ENCODE results near the gene CACNA1C.

The CACNA1C gene

DNA sequence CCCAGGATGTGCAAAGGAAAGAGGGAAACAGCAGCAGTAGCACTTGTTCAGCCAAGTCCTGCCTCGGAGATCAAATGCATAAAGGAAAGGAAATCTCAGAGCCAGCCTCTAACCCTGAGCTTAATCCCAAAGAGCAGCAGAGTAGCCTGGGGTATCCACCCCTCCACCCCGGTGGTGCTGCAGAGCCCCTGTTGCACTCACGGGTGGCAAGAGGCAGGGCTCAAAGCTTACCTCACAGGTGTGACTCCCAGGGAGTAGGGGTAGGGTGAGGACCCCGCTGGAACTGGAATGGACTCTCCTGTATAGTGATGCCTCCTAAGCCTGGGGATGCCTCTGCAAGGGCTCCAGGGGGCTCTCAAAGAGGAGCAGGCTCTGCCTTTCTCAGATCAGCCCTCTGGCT lies 211.1 kb downstream of the CACNA1C start:
- DNase-seq, result no peak

DNA sequence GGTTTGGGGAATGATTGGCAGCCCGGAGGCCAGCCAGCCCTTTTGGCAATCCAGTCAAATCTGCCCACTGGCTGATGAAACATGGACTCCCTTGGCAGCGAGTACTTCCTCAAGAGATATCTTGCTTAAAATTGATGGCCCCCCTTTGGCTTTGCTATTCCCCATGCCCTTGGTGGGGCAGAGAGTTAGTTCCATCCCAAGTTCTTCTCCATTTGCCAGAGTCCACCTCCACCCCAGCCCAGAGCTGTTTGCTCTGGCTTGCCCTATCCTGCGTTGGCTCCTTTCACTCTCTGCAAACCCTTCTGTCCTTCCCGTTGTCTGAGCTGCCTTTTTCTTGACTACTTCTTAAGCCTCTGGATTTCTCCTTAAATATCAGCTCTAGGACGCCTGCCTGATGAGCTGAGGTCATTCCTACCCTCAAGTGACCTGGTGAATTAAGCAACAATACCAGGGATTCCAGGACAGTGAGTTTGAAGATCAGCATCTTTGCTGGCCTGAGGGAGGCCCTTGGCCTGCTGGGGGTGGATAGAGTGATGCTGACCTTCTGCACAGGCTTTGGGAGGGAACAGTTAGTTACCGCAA lies 212.0 kb downstream of the CACNA1C start:
- DNase-seq, result no peak

DNA sequence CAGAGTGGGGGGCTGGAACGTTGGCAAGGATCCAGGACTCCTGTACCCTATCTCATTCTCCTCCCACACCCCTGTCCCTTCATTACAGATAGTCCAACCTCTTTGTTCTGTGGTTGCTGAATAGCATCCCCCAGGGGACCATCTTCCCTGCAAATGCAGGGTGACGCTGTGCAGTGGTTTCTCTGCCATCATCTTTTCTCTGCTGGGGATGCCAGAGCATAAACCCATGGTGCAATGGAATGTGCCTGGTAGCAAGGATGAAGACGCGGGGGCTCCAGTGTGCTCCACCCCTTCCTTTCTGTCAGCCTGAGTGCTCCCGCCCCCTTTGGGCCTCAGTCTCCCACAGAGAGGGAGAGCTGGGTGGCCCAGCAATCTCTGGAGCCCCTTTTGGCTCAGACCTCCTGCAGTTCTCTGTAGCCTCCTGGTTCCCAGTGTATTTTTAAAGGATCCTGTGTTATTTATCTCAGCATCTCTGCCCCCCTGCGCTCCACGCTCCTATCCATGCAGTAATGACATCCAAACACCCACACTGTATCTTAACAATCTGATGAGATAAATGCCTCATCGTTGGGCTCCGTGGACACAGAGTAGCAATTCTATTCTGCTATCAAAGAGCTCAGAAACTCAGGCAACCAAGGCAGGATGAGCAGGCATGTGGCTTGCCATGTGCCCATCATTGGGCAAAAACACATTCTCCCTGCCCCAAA lies 212.8 kb downstream of the CACNA1C start:
- DNase-seq, result no peak

GRCh38 chr12:2266666-2267620 lies 214.2 kb downstream of the CACNA1C start:
- no peak for DNase-seq

GRCh38 chr12:2267703-2268470 lies 215.1 kb downstream of the CACNA1C start:
- no peak for DNase-seq

GRCh38 chr12:2268471-2269286 lies 215.9 kb downstream of the CACNA1C start:
- no peak for DNase-seq

- DNase-seq, result no peak
Observed at GRCh38 chr12:2270846-2271245, 218.1 kb downstream of the CACNA1C start.

GRCh38 chr12:2271961-2272360 lies 219.2 kb downstream of the CACNA1C start:
- DNase-seq, result no peak

DNA sequence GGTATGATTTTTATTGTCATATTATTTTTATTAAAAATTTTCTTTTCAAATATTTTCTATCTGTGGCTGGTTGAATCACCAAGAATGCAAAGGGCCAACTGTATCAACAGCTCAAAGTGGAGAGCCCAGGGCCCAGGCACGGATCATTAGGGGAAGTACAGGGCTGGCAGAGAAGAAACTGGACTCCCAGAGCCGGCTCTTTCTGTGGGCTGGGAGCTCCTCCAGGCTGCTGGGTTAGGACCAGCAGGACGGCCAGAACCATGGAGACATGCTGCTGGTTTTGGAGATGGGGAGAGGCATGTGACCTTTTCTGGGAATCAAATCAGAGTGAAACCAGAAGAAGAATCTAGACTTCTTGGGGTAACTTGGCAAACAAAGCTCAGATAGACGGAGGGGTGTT lies 220.5 kb downstream of the CACNA1C start:
- no peak for DNase-seq

GRCh38 chr12:2273751-2274150 lies 221.0 kb downstream of the CACNA1C start:
- DNase-seq, result no peak

DNA sequence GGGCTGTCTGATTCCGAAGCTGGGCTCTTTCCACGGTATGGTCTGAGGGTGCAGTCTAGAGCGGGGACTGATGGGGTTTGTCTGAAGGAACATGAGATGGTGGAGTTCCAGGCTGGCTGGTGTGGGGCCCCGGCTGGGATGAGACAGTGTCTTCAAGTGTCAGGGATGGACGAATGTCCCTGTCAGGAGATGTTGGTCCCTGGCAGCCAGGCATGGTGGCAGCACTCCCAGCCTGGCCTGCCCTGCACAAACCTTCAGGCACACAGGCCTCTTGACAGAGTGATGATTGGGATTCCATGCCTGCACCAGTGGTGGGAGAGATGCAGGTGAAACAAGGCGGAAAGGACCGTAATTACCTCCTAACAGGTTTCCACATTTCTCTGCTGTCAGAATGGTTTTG lies 221.9 kb downstream of the CACNA1C start:
- DNase-seq, result no peak

GRCh38 chr12:2276288-2277033 lies 223.7 kb downstream of the CACNA1C start:
- DNase-seq, result no peak

DNA sequence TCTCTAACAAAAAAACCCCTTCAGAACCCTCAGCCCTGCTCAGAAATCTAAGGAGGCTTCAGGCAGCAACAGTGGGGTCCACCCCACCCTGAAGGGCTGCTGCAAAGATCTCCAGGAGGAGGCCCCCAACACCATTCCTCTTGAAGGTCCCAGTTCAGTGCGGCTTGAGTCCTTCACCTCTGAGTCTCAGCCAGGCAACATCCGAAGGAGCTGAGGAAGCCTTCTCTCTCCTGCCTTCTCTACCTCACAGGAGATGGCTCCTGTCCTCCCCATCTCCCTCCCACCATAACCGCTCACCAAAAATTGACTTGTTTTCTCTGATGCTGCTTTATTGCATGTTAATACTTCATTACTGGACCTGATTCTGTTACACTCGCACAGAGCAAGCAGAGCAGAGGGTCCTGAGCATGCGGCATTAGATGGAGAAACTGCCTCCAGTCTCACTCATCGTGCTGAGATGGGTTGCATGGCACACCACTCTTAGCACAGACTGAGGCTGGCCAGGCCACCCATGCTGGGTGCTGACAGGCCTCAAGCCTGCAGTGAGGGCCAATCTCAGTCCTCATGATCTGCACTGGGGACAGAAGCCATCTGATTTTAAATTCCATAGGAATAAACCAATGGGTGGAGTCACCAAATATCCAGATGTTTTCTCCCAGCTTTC lies 224.8 kb downstream of the CACNA1C start:
- no peak for DNase-seq

DNA sequence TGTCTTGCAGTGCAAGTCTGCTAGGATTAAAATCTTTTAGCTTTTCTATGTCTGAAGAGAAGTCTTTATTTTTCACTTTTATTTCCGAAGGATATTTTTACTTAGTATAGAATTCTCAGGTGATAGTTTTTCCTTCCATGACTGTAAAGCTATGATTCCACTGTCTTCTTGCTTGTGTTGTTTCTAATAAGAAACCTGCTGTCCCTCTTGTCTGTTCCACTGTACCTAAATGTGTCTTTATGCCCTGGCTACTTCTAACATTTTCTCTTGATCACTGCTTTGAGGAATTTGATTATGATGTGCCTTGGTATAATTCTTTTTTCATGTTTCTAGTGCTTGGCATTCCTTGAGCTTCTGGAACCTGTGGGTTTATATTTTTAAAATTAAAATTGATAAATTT lies 228.7 kb downstream of the CACNA1C start:
- no peak for DNase-seq

DNA sequence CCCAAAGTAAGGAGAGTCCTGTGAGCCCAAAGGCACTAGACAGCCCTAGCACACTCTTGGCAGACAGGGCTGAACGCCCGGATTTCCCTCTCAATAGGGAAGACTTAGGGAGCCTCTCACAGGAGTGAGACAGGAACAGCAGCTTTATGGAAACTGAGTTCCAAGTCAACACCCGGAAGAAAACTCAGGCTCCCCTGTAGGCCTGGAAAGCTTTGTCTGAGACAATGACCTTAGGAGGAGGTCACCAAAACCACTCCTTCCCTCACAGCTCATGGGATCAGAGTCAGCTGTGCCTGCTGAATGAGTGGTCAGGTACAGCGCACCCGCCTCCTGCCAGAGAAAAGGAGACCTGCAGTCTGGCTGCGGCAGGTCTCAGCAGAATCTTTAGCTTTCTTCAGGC lies 229.5 kb downstream of the CACNA1C start:
- no peak for DNase-seq

DNA sequence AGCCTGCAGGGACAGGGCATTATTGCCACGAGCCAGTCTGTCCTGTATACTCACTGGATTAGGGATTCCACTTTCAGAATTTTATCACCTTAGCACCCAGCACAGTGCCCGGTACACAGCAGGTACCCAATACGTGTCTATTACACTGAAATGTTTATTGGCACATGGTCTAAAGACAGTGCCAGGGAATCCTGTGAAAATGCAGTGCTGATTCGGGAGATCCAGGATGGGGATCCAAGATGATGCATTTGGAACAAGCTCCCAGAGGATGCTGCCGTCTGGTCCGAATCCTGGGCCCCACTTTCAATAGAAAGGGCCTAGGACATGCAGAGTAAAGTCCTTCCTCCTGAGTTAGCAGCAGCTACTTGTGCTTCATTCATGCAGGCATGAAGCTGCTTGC lies 230.7 kb downstream of the CACNA1C start:
- no peak for DNase-seq

- DNase-seq, result no peak
Observed at GRCh38 chr12:2283916-2284315, 231.1 kb downstream of the CACNA1C start.

- no peak for DNase-seq
Observed at GRCh38 chr12:2284321-2284813, 231.6 kb downstream of the CACNA1C start.

- DNase-seq, result peak in 1 of 2 donors; percentile 26
Observed at GRCh38 chr12:2284857-2285256, 232.1 kb downstream of the CACNA1C start.

DNA sequence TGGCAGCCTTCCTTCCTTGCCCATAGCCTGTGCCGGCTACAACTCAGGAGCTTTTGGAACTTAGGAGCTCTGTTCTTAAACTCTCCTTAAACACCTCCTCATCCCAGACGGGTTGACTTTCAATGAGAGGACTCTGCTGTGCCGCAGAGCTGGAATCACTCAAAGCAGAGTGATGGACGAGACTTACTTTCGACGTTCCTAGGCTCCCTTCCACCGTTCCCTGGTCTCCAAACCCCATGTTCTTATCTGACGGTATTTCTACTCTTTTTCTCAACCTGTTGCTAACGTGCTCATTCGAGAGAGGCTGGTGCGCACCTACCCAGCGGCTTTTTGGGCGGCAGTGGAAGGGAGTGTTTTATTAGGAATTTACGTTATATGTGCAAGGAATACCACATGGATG lies 232.7 kb downstream of the CACNA1C start:
- no peak for DNase-seq

DNA sequence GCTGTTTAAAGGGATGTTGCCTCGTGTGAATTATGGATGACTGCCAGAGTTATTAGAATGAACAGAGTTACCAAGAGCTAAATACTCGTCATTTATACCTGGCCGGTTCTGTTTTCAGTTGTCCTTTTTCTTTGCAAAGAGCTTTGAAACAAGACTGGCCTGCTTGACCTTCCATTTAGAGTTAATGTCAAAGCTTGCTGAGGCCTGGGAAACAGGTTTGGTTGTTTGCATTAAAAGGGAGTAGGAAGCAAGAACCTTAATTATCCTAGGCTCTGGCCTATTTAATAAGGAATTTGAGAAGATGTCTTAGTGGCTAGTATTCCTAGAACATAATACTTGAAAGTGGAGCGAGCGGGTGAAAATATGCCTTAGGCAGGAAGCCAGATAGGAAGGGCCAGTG lies 233.3 kb downstream of the CACNA1C start:
- DNase-seq, result no peak

Measured in CD4-positive, alpha-beta T cell treated with Interleukin-1 beta for 1 hour (primary cell).